ENCODE results near the gene WWTR1.

WWTR1 gene

DNA sequence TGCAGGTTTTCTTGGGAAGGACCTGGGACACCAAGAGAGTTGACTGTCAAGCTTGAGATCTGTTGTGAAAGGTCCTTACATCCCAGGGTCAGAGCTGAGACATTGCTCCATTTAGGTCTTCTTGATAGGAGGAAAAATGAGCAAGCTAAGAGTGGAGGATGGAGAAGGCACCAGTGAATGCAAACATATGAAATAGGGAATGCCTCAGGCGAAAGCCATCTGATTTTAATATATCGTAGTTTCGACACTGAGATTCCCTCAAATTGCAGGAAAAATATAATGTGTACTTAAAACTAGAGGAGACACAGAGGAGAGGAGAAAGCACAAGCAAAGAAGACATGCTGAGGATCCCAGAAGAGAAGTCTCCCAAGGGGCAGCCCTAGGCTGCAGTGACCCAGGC is 97.8 kb downstream of the WWTR1 start:
- DNase-seq = no peak

DNA sequence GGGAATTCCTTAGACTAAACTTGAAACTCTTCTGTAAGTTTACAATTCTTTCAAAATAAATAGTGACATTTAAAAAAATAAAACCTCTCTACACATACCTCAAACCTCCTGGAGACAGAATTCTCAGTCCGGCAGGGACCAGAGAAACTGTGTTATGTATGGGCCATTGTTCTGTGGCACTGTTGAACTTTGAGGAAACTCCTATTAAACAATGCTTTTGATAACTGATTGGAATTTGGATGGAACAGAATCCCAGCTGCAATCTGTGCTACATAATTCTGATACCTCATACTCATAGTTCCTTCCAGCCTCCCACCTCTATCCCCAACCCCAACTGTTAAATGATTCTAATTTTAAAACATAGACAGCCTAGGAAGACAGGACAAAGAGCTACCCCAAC is 98.3 kb downstream of the WWTR1 start:
- DNase-seq = no peak

GRCh38 chr3:149555927-149556326 is 101.9 kb downstream of the WWTR1 start:
- DNase-seq = no peak

GRCh38 chr3:149554826-149555225 is 103.0 kb downstream of the WWTR1 start:
- DNase-seq = no peak

DNA sequence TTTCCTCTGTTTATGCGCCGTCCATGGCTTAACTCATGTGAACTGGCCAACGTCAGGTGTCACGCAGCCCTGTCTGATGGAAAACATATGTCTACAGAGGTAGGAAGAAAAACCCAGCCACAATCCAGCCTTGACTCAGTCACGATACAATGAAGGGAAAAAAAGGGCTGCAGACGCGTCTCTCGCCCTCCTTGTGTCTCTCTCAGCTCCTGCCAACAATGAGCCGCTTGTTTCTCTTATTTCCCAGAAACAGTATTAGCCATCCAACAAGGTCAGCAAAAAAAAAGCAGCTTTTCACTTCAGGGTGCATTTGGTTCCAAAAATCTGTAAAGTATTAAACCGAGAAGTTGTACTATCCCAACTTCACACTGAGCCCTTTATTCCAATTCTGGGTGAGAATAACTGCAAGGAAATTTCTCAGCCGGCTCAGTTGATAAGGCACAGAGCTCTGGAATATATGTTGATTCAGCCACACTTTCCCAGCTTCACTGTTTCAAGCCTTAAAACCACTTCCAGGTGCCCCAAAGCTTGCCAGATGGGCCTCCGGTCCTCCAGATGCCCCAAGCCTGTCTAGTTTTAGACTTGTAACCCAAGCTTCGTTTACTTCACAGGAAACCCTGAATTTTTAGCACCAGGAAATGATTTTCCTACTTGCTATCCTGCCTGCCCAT is 103.9 kb downstream of the WWTR1 start:
- DNase-seq = no peak

DNA sequence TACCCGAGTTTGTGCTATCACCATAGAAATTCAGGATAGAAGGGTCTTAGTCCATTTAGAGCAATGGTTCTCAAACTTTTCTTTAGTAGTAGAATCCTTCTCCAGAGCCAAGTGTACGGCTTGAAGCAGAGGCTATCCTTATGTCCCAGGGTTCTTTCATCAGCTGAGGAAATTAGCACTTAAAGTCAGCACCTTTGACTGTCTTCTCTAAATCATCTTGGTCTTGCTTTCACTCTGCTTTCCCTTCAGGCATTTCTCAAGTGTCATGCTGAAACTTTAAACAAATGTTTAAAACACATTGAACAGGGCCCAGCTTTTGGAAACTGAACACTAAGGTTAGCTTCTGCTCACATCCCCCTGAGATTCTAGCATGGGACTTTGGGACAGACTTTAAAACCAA is 105.1 kb downstream of the WWTR1 start:
- no peak for DNase-seq

GRCh38 chr3:149551500-149551899 is 106.3 kb downstream of the WWTR1 start:
- peak in 1 of 3 donors; percentile 14 for DNase-seq

- no peak for DNase-seq
Measured at GRCh38 chr3:149548669-149549065, 109.2 kb downstream of the WWTR1 start.

DNA sequence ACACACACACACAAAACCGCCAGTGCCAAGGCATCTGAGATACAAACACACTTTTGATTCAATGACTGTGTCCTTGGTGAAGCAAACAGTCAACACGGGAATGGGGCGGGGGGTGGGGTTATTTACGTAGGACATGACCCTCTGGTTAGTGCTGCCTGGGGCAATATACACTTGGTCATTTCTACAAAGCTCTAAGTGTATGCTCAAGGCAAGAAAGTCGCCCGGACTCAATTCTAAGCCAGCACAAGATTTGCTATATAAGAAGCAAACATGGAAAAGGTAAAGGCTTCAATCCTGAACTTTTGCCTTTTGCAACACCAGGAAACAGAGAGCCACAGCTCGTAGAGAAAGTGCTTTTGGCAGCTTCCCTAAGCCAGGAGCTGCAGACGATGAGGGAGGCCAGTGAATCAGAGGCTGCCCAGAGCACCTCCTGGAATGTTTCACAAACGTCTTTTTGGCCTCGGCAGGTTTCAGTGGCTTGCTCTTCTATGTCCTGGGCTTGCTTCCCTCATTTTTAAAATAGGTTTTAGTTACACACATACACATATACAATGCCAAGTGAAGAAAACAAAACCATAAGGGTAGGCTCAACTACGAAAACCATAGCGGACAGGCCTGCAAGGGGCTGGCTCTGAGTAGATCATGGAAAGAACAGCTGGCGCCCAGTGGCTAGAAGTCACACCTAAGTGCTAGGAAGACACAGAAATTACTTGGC is 109.7 kb downstream of the WWTR1 start:
- no peak for DNase-seq

- DNase-seq = no peak
Measured at GRCh38 chr3:149547413-149547812, 110.4 kb downstream of the WWTR1 start.

GRCh38 chr3:149545049-149545448 is 112.8 kb downstream of the WWTR1 start:
- no peak for DNase-seq

DNA sequence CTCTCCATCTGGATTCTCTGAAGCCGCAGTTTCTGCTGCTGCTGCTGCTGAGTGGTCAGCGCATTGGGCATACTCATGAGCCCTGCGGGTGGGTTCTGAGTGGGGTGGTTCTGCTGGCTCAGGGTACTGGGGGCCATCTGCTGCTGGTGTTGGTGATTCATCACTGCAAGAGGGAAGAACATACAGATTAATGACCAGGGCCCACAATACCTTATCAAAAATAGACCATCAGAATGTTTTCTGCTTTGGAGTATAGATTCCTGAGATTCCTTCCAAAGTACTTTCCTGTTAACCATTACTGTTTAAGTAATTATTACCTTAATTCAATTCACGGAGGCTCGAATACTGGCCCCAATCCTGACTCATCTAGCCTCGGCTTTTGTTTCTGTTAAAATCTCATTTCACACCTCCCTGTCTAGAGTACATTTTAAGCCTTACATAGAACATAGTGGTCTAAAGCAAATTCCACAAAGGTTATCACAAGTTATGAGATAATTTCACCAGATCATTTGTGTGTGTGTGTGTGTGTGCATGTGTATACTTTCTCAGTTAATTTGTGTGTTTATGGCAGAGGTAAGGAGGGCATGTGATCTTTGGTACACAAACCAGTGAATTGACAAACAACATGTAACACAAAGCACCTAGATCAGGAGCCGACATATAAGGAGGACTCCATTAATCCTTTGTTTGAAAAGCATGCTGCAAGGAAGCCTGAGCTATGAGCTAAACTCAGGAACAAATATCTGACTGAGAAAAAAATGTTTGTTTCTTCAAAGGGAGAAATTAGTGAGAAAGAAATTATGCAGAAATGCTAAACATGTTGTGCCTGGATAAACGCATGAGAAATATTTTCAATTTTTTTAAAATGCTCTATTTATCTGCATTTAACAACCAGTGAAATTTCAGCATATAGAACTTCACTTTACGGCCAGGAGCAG is 115.2 kb downstream of the WWTR1 start:
- DNase-seq = no peak

DNA sequence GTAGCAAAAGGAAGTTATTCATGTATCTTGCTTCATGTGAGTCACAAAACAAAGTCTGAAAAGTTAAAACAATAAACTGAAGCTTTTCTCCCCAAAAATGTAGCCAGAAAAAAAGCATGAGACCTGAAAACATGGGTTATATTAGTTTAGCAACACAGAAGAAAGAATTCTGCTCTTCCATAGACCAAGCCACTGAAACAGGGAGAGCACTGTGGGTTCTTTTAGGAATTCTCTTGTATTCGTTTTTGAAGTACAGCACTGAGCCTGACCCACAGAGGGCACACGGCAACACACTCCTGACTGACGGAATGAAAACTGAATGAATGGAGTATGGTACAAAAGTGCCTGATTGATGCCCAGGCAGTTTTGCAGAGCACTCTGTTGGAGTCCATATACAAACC is 116.7 kb downstream of the WWTR1 start:
- DNase-seq = no peak

- no peak for DNase-seq
Measured at GRCh38 chr3:149538371-149538770, 119.5 kb downstream of the WWTR1 start.

- DNase-seq = no peak
Measured at GRCh38 chr3:149536429-149536828, 121.4 kb downstream of the WWTR1 start.

- no peak for DNase-seq
Measured at GRCh38 chr3:149535333-149535685, 122.5 kb downstream of the WWTR1 start.

GRCh38 chr3:149534671-149535332 is 123.0 kb downstream of the WWTR1 start:
- no peak for DNase-seq

DNA sequence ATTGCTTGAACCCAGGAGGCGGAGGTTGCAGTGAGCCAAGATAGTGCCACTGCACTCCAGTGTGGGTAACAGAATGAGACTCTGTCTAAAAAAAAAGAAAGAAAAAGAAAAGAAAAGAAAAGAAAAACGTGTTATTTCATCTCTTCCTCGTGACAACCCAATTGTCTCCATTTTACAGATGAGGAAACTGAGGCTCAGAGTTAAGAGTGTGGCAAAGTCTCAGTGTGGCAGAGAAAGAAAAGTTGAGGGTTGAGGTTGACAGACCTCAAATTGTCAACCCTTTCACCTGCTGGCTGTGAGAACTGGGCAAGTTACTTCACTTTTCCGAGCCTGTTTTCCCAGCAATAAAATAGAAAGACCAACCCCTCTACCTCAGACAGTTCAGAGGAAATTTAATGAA is 123.7 kb downstream of the WWTR1 start:
- no peak for DNase-seq

GRCh38 chr3:149532489-149533180 is 125.2 kb downstream of the WWTR1 start:
- peak; percentile 30 to 51 (median 34) for DNase-seq

GRCh38 chr3:149529099-149529498 is 128.7 kb downstream of the WWTR1 start:
- DNase-seq = no peak

DNA sequence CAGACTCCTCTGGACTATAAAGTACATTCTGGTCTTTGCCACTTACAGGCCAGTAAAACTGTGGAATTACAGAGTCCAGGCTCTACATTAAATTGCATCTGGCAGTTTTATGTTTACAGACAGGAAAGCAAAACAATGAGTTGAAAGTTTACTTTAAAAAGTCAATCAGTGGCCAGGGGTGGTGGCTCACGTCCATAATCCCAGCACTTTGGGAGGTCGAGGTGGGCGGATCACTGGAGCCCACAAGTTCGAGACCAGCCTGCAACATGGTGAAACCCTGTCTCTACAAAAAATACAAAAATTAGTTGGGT is 129.5 kb downstream of the WWTR1 start:
- DNase-seq = no peak

GRCh38 chr3:149527531-149528339 is 130.1 kb downstream of the WWTR1 start:
- DNase-seq = peak; percentile 81 to 83 (median 82)

All from suppressor macrophage treated with lipopolysaccharide for 1 hour (primary cell).